GM18498 (cell line): ENCODE measurements around the gene TOM1L2.
"Not testable (repeated sequence)": the region's sequence is repeated elsewhere in the genome, so short reads cannot be mapped to it uniquely, and the experiment has no call there.

Source experiments
- ATAC-seq: cut with Tn5 transposase; IDR thresholded peaks from one replicate; pipeline ENCODE4 v1.9.1; 2021; ENCODE audit warnings: mild to moderate bottlenecking, moderate library complexity; ENCODE audit not compliant: unreplicated experiment

The TOM1L2 gene

DNA sequence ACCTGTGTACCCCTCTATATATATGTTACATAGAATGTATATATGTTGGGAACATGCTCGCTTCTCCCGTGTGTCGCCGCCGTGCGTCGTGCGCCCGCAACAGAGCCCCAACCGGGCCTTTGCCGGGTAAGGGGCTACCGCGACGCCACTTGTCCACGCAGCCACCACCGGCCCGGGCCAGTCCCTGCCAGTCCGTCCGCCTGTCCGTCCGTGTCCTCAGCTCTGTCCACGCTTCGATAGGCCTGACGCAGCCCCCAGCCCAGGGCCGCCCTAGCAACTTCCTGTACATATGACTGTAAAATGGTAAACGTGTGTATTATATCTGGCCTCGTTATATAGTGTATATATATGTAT lies 161.3 kb downstream of the TOM1L2 start:
- no peak for ATAC-seq

DNA sequence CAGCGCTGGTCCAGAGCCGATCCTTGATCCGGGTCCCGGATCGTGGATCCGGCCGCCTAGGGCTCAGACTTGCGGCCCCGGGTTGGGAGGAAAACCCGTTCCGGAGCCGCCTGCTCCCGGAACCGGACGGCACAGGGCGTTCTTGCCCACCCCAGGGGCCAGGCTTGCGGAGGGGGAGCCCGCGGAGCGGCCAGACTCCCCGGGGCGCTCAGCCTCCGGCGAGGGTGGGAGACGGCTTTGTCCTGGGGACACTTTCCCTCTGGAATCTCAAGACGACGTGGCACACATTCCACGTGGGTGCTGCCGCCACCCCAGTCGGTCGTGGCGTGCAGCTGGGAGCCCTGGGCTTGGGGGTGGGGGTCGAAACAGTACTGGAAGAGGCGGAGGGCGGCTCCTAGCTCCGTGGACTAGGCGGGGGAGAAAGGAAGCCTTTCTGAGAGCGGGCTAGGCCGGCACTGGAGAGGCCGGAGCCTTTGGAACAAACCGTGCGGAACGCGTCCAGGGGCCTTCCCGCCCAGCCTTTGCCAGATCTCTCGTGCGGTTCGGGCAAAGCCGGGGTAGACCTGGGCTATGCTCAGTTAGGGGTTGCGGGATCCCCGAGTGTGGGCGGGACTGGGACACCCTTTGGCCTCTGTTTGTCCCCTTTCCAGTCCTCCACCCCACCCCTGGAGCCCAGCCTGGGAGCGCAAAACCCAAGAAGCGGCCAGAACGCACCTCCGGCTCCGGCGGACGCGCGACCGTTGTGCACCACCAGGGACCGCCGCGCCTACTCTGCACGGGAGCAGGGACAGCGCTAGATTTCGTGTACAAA lies 161.9 kb downstream of the TOM1L2 start:
- no peak for ATAC-seq

DNA sequence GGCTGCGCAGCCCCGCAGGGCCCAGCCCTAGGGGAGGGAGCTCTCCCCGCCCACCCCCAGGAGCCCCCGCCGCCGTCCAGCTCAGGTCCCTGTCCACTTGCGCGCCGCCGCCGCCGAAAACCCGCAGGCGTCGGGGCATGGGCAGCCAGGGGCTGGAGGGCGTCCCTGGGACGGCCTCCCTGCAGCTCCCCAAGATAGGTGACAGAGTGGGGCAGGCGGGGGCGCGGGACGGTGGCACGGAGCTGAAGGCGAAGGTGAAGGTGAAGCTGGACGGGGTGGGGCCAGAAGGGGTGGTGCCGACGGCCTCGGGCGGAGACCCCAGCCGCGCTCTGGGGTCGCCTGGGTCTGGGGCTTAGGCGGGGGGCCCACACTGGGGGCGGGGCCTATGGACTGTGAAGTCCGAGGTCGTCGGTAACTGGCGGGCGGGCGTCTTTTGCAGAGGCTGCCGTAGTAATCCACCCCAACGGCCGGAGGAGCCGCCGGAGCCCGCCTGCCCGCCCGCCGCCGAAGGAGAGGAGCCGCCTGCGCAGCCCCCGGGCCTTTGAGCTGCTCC lies 162.6 kb downstream of the TOM1L2 start:
- ATAC-seq, result no peak

DNA sequence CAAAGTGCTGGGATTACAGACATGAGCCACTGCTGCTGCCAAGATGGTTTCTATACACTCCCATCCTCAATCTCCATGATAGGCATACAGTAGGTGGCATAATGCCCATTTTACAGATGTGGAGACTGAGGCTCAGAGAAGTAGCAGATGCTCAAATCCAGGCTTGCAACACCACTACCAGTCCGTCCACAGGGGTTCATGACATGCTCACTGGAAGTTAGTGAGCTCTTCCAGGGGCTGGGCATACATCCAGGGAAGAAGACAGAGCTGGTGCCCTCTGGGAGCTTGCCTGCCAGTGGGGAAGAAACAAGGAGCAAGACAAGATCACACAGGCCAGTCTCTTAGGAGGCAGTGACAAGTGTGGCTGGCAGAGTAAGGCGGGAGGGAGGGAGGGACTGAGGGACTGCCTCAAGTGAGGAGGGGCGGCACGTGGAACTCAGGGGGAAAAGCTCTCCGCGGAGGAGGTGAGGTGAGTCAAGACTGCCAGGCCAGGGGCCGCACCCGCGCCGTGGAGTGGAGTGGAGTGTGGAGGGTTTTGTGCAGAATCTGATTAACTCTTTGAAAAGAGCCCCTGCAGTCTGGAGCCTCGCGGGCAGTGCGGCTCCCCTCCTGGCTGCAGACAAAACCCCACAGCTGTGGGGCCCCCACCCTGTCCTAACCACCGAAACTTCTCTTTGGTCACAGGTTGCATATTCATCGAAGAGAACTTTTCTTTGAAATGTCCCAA lies 163.3 kb downstream of the TOM1L2 start:
- ATAC-seq, result no peak

DNA sequence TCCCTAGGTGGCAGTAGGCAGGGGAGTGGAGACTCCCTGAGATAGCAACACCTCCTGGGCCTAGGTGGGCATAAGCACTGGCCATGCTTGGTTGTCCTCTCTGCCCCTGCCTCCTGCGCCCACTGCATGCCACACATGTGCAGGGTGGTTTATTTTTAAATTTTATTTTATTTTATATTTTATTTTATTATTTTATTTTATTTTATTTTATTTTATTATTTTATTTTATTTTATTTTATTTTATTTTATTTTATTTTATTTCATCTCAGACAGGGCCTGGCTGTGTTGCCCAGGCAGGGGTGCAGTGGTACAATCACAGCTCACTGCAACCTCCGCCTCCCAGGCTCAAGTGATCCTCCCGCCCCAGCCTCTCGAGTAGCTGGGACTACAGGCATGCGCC lies 164.0 kb downstream of the TOM1L2 start:
- not testable (repeated sequence) for ATAC-seq

DNA sequence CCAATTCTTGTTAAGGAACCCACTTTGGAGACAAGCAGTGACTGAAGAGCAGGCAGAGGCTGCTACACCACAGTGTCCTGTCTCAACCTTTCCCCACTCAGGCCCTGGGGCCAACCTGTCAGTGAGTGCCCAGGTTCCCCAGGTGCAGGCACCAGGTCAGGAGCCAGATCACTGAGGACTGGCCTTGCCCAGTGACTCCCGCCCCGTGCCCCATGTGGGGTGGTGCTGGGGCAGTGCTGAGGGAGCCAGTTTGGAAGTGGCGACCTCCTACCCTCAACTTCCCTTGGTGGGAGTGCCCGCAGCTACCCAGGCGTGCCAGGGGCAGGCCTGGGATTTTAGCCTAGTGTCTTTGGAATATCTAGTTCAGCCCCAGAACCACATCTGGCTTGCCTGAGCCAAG lies 164.8 kb downstream of the TOM1L2 start:
- ATAC-seq, result no peak

DNA sequence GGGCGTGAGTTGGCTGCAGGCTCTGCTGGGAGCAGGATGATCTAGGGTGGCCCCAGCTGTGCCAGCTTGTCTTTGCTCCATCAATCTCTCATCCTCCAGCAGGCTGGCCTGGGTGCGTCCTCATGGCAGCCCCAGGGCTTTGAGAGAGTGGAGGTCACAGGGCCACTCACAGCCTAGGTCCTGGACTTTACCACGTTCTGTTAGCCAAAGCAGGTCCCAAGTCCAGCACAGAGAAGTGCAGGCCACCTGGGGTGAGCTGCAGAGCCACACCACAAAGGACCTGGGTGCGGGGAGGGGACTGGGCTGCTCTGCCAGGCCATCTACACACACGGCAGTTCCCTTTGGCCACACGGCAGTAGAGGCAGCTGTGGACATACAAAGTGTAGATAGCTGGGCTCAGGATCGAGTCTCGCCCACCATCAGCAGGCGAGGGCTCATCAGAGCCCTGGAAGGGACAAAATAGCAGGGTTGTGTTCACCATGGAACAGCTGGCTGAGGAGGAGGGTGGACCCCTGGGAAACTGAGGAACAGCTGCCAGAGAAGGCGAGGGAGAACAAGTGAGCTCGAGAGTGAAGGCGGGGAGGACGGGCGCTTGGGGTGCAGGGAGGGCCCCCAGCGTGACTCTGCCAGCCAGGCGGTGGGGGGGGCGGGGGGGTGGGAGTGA lies 165.5 kb downstream of the TOM1L2 start:
- no peak for ATAC-seq

DNA sequence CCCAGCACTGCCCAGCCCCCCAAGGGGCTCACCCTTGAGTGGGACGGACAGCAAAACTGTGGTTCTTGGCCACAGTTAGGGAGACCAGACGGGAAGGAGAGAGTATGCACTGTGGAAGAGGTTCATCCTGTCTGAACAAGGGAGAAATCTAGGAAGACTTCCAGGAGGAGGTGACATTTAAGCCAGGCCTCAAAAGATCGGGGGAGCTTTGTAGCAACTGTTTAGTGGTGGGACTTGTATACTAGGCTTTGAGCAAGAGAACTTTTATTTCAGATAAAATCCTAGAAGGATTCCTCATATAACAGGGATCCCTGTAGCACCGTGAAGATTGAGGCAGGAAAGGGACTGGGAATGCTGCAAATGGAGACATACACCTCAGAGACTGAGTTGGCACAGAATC lies 166.2 kb downstream of the TOM1L2 start:
- no peak for ATAC-seq

DNA sequence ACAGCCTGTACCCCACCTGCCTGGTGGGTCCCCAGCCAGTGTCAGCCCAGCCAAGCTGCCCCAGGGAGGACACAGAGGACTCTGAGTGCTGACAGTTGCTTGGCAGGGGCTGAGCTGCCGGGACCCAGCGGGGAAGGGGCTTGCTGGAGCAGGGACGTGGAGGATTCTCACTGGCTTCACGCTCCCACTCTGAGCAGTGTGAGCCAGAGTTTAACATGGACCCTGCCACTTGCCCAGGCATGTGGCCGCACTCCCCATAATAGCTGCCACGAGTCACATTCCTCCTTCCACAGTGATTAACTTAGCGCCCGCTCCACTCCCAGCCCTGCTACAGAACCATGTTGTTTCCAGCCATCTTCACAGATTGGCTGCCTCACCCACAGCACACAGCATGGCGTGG lies 166.6 kb downstream of the TOM1L2 start:
- no peak for ATAC-seq

DNA sequence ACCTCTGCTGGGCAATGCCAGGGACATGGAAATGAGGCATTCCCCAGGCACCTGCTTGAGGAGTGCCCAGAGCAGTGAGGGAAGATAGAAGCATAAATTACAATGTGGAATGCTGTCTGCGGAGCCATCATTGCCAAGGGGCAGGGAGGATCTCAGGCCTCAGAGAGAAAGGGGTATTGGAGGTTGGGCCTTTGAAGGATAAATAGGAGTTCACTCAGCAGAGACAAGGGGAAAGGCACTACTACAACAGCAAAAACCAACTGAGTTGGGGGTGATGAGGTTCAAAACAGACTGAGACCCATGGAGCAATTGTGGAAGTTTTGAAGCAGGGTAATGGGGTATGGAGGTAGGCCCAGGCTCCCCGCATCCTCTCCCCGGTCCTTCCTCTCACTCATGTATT lies 168.2 kb downstream of the TOM1L2 start:
- no peak for ATAC-seq

DNA sequence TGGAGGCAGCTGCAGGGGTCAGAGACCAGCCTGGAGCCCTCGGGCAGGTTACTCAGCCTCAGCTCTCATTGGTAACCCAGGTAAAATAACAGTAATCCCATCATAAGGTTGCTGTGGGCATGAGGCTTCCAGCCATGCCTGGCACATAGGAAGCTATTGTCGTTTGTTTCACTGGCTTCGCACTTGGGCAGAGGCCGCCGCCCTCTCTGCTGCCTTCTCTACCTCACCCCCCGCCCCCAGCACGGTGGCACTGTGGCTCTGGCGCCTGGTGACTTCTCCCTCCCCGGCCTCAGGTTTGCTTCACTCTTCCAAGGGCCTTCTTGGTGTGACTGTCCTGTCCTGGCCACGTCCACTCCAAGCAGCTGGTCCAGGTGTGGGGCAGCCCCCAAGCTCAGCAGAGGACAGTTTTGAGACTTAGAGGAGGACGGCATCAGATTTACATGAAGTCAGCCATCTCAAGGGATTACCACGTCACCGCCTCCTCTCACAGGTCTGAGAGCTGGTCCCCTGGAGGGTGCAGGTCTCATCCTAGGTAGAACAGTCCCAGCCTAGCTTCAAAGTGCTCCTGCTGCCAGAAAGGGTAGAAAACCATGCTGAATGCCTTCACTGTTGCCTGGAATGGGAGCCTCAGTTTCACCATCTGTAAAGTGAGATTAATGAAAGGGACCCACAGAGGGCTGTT lies 170.3 kb downstream of the TOM1L2 start:
- ATAC-seq, result no peak

DNA sequence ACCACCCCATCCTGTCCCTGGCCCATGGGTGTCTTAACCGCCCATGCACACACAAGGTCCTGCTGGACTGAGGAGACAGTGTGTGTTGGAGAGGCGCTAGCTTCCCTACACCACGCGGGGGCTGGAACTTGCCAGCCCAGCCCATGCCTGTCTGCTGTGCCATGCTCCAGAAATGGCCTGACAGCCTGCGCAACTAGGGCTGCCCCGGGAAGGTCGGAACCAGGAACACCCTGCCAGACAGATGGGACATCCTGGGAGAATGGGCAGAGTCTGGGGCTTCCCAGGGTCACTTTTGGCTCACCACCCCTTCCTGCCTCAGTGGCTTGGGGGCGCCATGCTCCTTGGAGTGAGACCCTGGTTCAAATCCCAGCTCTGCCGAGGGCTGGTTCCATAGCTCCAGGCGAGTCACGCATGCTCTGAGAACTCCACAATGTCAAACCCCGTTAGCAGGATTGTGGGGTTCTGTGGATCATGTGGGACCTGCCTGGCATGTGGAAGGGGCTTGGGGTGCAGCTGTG lies 171.6 kb downstream of the TOM1L2 start:
- ATAC-seq, result no peak

DNA sequence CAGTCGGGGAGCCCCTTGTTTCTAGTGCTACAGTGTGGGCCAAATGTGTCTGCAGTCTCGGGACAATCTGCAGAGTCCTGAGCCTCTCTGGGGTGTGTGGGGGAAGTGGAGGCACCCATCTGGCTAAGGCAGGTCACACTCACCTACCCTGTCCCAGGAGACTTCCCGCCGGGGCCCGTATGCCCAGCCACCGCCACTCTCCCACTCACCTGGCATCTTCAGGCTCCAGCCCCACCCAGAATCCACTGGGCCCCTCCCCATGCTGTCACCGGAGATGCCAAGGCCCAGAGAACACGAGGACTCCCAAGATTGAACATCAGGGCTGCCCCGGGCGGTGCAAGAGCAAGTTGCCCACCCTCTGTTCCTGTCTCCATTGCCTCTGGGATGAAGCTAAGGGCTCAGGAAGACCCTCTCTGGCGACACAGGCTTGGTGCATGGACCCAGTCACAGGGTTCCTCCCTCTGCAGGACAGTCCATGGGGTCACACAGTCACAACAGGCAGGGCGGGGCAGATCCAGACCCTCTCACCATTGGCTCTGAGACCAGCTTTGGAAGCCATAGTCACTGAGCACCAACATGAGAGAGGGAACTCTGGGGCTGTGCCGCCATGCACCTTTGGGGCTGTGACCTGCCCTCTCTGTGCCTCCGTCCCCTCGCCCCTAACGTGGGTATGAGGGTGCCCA lies 173.5 kb downstream of the TOM1L2 start:
- no peak for ATAC-seq

DNA sequence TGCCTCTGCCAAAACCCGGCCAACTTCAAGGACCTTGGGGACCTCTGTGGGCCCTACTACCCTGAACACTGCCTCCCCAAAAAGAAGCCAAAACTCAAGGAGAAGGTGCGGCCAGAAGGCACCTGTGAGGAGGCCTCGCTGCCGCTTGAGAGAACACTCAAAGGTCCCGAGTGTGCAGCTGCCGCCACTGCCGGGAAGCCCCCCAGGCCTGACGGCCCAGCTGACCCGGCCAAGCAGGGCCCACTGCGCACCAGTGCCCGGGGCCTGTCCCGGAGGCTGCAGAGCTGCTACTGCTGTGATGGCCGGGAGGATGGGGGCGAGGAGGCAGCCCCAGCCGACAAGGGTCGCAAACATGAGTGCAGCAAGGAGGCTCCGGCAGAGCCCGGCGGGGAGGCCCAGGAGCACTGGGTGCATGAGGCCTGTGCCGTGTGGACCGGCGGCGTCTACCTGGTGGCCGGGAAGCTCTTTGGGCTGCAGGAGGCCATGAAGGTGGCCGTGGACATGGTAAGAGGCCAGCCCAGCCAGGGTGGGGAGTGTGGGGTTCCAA lies 174.1 kb downstream of the TOM1L2 start:
- ATAC-seq, result no peak

DNA sequence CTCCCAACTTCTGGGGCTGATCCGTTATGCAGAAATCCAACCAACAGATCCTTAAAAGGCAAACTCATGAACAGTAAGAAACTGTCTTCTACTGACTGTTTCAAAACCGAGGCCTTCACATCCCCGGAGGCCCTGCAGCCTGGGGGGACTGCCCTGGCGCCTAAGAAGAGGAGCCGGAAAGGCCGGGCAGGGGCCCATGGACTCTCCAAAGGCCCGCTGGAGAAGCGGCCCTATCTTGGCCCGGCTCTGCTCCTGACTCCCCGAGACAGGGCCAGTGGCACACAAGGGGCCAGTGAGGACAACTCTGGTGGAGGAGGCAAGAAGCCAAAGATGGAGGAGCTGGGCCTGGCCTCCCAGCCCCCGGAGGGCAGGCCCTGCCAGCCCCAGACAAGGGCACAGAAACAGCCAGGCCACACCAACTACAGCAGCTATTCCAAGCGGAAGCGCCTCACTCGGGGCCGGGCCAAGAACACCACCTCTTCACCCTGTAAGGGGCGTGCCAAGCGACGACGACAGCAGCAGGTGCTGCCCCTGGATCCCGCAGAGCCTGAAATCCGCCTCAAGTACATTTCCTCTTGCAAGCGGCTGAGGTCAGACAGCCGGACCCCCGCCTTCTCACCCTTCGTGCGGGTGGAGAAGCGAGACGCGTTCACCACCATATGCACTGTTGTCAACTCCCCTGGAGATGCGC lies 174.9 kb downstream of the TOM1L2 start:
- no peak for ATAC-seq

DNA sequence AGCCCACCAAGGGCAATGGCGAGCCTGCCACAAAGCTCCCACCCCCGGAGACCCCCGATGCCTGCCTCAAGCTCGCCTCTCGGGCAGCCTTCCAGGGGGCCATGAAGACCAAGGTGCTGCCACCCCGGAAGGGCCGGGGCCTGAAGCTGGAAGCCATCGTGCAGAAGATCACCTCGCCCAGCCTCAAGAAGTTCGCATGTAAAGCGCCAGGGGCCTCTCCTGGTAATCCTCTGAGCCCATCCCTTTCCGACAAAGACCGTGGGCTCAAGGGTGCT lies 175.5 kb downstream of the TOM1L2 start:
- ATAC-seq, result no peak

DNA sequence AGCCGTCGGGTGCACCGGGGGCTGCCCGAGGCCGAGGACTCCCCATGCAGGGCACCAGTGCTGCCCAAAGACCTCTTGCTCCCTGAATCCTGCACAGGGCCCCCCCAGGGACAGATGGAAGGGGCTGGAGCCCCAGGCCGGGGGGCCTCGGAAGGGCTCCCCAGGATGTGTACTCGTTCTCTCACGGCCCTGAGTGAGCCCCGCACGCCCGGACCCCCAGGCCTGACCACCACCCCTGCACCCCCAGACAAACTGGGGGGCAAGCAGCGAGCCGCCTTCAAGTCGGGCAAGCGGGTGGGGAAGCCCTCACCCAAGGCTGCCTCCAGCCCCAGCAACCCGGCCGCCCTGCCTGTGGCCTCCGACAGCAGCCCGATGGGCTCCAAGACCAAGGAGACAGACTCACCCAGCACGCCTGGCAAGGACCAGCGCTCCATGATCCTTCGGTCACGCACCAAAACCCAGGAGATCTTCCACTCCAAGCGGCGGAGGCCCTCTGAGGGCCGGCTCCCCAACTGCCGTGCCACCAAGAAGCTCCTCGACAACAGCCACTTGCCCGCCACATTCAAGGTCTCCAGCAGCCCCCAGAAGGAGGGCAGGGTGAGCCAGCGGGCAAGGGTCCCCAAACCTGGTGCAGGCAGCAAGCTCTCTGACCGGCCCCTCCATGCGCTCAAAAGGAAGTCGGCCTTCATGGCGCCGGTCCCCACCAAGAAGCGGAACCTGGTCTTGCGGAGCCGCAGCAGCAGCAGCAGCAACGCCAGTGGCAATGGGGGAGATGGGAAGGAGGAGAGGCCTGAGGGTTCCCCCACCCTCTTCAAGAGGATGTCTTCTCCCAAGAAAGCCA lies 176.0 kb downstream of the TOM1L2 start:
- ATAC-seq, result no peak

DNA sequence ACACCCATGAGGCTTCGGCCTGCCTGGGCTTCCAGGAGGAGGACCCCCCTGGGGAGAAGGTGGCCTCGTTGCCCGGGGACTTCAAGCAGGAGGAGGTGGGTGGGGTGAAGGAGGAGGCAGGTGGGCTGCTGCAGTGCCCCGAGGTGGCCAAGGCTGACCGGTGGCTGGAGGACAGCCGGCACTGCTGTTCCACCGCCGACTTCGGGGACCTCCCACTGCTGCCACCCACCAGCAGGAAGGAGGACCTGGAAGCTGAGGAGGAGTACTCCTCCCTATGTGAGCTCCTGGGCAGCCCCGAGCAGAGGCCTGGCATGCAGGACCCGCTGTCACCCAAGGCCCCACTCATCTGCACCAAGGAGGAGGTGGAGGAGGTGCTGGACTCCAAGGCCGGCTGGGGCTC lies 176.9 kb downstream of the TOM1L2 start:
- ATAC-seq, result no peak

DNA sequence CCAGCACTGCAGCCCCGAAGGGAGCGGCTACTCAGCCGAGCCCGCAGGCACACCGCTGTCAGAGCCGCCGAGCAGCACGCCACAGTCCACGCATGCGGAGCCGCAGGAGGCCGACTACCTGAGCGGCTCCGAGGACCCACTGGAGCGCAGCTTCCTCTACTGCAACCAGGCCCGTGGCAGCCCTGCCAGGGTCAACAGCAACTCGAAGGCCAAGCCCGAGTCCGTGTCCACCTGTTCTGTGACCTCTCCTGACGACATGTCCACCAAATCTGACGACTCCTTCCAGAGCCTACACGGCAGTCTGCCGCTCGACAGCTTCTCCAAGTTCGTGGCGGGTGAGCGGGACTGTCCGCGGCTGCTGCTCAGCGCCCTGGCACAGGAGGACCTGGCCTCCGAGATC lies 177.8 kb downstream of the TOM1L2 start:
- ATAC-seq, result no peak
